ENCODE data around the gene EMC10.

DNA sequence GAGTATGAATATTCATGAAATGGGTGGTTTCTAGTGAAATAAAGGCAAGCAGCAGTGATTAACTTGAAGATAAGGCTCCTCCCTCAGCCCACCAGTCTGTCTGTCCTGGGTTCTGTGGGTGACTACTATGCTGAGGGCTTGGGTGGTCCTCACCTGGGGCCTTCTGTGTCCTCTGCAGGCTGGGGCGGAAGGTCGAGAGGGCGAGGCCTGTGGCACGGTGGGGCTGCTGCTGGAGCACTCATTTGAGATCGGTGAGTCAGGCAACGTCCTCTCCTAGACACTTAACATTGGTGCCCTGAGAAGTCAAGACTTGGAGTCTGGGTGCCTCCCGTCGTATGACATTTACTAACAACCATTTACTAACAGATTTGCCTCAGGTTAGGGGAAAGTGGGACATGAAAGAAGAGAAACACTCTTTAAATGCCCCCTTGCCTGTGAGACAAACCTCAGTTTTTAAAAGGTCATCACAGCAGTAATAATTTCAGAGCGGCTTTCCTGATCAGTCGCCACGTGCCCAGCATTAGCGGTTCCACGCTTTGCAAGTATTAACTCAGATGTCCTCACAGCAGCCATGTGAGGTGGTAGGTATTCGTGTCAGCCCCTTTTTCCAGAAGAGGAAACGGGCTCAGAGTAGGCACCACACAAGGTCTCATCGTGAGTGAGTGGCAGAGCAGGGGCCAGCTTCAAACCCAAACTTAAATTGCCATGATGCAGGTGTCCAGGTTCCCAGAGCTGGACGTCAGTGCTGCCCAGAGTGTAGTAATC, 1.6 kb downstream of the EMC10 start:
- no peak for TF ChIP-seq ZNF274 (IDR thresholded peaks at IDR 0.05; ENCODE audit: low read depth, low read length)
- TF ChIP-seq YY1 (IDR thresholded peaks at IDR 0.05; ENCODE audit: insufficient read depth, insufficient read length): no peak
- no peak for TF ChIP-seq SUZ12 (IDR thresholded peaks at IDR 0.05; ENCODE audit: extremely low read depth, insufficient read depth, insufficient read length)
